GM12873 (cell line): ENCODE results near the gene CGB2.

ENCODE experiments used
- CTCF ChIP-seq: IDR thresholded peaks from 2 replicates; pipeline ENCODE4 v1.5.1; 2012; ENCODE audit warnings: low read depth, mild to moderate bottlenecking, moderate library complexity, low read length, control low read depth; ENCODE audit not compliant: insufficient read depth; ENCODE audit errors: missing control alignments

CGB2 gene

GRCh38 chr19:48994035-48994386 is 37.7 kb upstream of the CGB2 start:
- no peak for TF ChIP-seq CTCF

- TF ChIP-seq CTCF = peak; percentile 70
These were observed 33.7 kb upstream of the CGB2 start for GRCh38 chr19:48997972-48998371.

GRCh38 chr19:48999481-49000325 is 32.0 kb upstream of the CGB2 start:
- TF ChIP-seq CTCF = peak; percentile 85

- TF ChIP-seq CTCF = no peak
These were observed 27.6 kb upstream of the CGB2 start for GRCh38 chr19:49004133-49004532.

- TF ChIP-seq CTCF = no peak
These were observed 26.6 kb upstream of the CGB2 start for GRCh38 chr19:49004964-49005614.

GRCh38 chr19:49006905-49007304 is 24.8 kb upstream of the CGB2 start:
- TF ChIP-seq CTCF = no peak

- TF ChIP-seq CTCF = no peak
These were observed 21.9 kb upstream of the CGB2 start for GRCh38 chr19:49009828-49010227.
